ENCODE measurements around the gene OR1L1. TPM values are rescaled to one million over a fixed set of nuclear protein-coding genes. Genes with fewer than 3 reads are reported as not detected.

OR1L1 gene, protein sequence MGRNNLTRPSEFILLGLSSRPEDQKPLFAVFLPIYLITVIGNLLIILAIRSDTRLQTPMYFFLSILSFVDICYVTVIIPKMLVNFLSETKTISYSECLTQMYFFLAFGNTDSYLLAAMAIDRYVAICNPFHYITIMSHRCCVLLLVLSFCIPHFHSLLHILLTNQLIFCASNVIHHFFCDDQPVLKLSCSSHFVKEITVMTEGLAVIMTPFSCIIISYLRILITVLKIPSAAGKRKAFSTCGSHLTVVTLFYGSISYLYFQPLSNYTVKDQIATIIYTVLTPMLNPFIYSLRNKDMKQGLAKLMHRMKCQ
- polyA plus RNA-seq (ENCODE audit: insufficient read length in 4 of 4), result not detected

DNA sequence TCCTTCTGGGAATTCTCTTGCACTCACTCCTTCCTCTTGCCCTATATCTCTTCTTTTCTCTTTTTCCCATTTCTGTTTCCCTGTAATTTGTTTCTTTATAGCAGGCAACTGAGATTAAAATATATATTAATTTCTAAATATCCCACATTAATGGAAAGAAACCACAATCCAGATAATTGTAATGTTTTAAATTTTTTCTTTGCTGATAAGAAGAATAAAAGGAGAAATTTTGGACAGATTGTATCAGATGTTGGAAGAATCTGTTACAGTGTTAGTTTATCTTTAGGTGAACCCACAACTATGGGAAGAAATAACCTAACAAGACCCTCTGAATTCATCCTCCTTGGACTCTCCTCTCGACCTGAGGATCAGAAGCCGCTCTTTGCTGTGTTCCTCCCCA lies at the start of gene OR1L1:
Gene OR1L1, plus strand, starts transcription at position 301 of the 400 bp plus-strand sequence. Its CDS starts 0 bp downstream, at position 301.
- DNase-seq (ENCODE audit: low read depth in 4 of 4, low spot score in 3 of 4), result no peak

DNA sequence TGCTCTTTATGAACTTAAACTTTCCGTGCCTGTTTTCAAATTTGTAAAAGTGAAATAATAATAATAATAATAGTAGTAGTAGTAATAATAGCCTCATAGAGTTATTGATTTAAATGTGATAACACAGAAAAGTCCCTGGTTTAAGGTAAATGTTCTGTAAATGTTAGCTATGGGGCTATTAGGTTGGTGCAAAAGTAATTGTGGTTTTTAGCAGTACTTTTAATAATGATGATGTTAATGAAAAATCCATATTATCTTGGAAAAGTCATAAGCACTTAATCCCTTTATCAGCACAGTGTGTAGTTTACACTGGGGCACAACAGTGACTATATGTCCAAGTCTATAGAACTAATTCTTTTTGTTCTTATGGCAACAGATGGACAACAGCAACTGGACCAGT lies 47.2 kb upstream of the OR1L1 start, which contains the start of gene OR1Q1:
Gene OR1Q1, plus strand, starts transcription at position 377 of the 400 bp plus-strand sequence. Its CDS starts 0 bp downstream, at position 377.
- no peak for DNase-seq (ENCODE audit: low read depth in 4 of 4, low spot score in 3 of 4)

DNA sequence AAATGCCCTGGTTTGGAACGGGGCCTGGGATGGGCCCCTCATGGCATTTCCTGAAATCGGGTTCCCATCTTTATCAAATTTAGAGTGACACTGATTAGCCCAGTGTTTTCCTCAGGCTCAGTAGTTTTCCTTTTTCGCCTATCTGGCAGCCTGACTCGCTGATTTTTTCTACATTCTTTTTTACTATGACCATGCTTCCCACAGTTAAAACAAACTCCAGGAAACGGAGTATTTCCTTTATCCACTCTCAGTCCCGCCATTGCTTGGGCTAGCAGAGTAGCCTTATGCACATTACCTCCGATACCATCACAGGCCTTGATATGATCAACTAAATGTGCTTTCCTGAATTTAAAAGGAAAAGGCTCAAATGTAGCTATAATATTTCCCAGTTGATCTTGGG lies 41.5 kb upstream of the OR1L1 start:
- no peak for DNase-seq (ENCODE audit: low read depth in 4 of 4, low spot score in 3 of 4)

DNA sequence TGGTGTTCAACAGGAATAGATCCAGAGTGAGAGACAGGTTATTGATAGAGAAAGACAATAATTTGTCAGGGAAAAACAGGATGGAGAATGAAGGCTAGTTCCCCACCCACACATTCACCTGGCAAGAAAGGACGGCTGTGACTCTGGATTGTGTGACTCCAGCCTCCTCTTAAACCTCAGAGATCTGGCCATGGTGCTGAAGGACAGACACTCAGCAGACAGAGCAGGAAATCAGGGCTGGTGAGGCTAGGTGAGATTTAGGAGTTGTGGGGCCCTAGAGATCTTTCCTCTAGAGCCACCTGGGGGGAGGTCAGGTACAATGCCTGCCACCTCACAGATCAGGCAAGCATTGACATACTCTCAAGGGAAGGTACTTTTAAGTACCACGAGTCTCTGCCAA lies 19.3 kb upstream of the OR1L1 start:
- no peak for DNase-seq (ENCODE audit: low read depth in 4 of 4, low spot score in 3 of 4)

DNA sequence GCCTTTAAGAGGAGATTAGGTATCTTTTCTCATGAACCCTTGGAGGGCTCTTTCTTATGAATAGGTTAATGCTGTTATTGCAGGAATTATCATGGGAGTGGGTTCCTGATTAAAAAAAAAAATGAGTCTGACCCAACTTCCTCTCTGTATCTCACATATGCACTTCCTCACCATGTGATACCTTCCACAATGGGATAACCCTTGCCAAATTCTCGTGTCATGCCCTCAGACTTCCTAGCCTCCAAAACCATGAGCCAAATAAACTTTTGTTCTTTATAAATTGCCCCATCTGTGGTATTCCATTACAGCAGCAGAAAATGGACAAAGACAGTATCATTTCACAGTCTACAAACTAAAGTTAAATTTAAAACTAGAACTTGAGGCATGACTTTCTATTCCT lies 5.1 kb upstream of the OR1L1 start:
- DNase-seq (ENCODE audit: low read depth in 4 of 4, low spot score in 3 of 4), result peak in 1 of 4 donors; percentile 0

DNA sequence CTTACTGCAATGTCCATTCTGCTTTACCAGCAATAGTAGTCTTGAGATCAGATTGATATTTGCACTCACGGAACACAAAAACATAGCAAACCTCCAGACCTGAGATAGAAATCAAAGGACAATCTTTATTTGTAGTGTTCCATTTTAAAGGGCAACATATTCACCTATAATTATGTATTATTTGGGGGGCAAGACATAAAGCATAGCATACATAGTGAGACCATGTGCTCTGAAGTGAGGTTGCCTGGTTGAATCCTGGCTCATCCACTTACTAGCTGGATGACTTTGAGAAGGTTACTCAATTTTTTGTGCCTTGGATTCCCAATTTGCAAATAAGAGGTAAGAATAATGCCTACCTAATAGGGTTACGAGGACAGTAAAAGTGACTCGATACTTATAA lies 4.0 kb upstream of the OR1L1 start, which contains the start of gene OR1B1:
Gene OR1B1, minus strand, starts transcription at position 101 of the 400 bp plus-strand sequence.
- DNase-seq (ENCODE audit: low read depth in 4 of 4, low spot score in 3 of 4), result no peak

DNA sequence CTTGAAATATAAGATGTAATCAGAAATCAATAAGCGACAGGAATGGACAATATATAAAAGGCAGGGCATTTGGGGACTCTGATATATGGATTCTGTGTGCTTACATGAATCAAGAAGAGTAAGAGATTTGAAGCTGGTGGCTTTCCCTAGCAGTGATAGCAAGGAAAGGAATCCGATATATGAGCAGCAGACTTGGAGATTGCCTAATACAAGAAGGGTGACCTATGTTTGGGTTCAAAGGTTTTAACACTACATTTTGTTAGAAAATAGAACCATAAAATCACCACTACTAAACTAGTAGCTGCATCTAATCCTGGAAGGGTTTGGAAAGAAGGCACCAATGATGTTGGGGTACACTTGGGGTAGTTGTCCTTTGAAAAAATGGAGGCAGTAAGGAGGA lies 11.0 kb downstream of the OR1L1 start:
- no peak for DNase-seq (ENCODE audit: low read depth in 4 of 4, low spot score in 3 of 4)

DNA sequence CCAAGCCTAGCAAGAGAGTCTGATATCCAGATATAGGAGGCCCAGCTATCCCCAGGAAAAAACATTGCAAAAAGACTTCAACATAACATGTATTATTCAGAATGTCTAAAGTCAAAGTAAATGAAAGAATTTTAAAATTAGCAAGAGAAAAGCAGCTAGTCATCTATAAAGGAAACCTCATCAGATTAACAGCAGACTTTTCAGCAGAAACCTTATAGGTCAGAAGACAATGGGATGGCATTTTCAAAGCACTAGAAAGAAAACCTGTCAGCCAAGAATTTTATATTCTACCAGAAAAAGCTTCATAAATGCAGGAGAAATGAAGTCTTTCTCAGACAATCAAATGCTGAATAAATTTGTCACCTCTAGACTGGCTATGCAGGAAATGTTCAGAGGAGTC lies 23.3 kb downstream of the OR1L1 start:
- DNase-seq (ENCODE audit: low read depth in 4 of 4, low spot score in 3 of 4), result no peak

DNA sequence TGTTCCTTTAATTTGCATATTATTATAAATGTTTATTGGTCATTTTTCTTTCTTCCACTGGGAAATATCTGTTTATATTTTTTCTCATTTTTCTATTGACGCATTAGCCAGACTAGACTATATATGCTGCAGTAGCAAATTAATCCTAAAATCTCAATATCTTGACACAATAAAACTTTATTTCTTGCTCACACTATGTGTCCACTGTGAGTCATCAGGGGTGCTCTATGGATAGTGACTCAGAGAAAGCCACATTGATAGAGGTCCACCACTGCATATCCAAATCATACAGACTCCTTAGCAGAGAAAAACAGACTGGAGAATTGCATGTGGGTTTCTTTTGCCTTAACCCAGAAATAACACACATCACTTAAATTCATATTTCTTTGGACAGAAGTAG lies 34.2 kb downstream of the OR1L1 start:
- DNase-seq (ENCODE audit: low read depth in 4 of 4, low spot score in 3 of 4), result no peak

Other genes starting within 250 kb of the OR1L1 start
- not detected for gene OR1J1, start 183.8 kb upstream of the OR1L1 start, polyA plus RNA-seq (ENCODE audit: insufficient read length in 4 of 4)
- gene OR1J2, start 150.9 kb upstream of the OR1L1 start, polyA plus RNA-seq (ENCODE audit: insufficient read length in 4 of 4), result not detected
- gene OR1J4, start 142.6 kb upstream of the OR1L1 start, polyA plus RNA-seq (ENCODE audit: insufficient read length in 4 of 4), result not detected
- gene OR1N1, start 134.4 kb upstream of the OR1L1 start, polyA plus RNA-seq (ENCODE audit: insufficient read length in 4 of 4), result not detected
- not detected for gene OR1N2, start 108.6 kb upstream of the OR1L1 start, polyA plus RNA-seq (ENCODE audit: insufficient read length in 4 of 4)
- under 1 TPM; 0.17 to 0.30 (median 0.20) TPM for gene OR1L8, start 78.3 kb upstream of the OR1L1 start, polyA plus RNA-seq (ENCODE audit: insufficient read length in 4 of 4)
- gene OR1Q1, start 47.0 kb upstream of the OR1L1 start, polyA plus RNA-seq (ENCODE audit: insufficient read length in 4 of 4), result not detected
- gene OR1B1, start 4.1 kb upstream of the OR1L1 start, polyA plus RNA-seq (ENCODE audit: insufficient read length in 4 of 4), result not detected
- gene OR1L3, start 13.4 kb downstream of the OR1L1 start, polyA plus RNA-seq (ENCODE audit: insufficient read length in 4 of 4), result not detected
- not detected for gene OR1L4, start 62.3 kb downstream of the OR1L1 start, polyA plus RNA-seq (ENCODE audit: insufficient read length in 4 of 4)
- gene OR1L6, start 80.6 kb downstream of the OR1L1 start, polyA plus RNA-seq (ENCODE audit: insufficient read length in 4 of 4), result not detected
- under 1 TPM in 1 of 4 donors, not detected in 3; 0.05 TPM for gene OR5C1, start 127.2 kb downstream of the OR1L1 start, polyA plus RNA-seq (ENCODE audit: insufficient read length in 4 of 4)
- not detected for gene OR1K1, start 138.4 kb downstream of the OR1L1 start, polyA plus RNA-seq (ENCODE audit: insufficient read length in 4 of 4)
- gene PDCL, start 166.9 kb downstream of the OR1L1 start, polyA plus RNA-seq (ENCODE audit: insufficient read length in 4 of 4), result 10 to 100 TPM; 31.6 to 36.4 (median 35.5) TPM
- gene RC3H2, start 243.6 kb downstream of the OR1L1 start, polyA plus RNA-seq (ENCODE audit: insufficient read length in 4 of 4), result 10 to 100 TPM; 38.0 to 46.9 (median 46.1) TPM